Nephron (organoid): ENCODE results near the gene VGLL3.

Experiments used
- H3K27ac Mint-ChIP-seq, 3 experiments: 2 replicates each; pipeline ENCODE4 v1.8.0; 2020; ENCODE audit warnings: mixed read lengths in 3 of 3, mild to moderate bottlenecking in 2 of 3, moderate library complexity in 1 of 3
- H3K27me3 Mint-ChIP-seq: 2 replicates; pipeline ENCODE4 v1.8.0; 2021; ENCODE audit warnings: low read depth, mild to moderate bottlenecking, moderate library complexity, mixed read lengths
- H3K36me3 Mint-ChIP-seq: 2 replicates; pipeline ENCODE4 v1.8.0; 2020; ENCODE audit warnings: low read depth, mixed read lengths
- H3K4me1 Mint-ChIP-seq: 2 replicates; pipeline ENCODE4 v1.8.0; 2020; ENCODE audit warnings: mixed read lengths
- H3K4me3 Mint-ChIP-seq, 3 experiments: 2 replicates each; pipeline ENCODE4 v1.8.0; 2020; ENCODE audit warnings: mild to moderate bottlenecking in 3 of 3, mixed read lengths in 3 of 3, moderate library complexity in 2 of 3
- H3K9me3 Mint-ChIP-seq: 2 replicates; pipeline ENCODE4 v1.8.0; 2020; ENCODE audit warnings: mixed read lengths
- TF ChIP-seq, protein P1 (sequence below), 3 experiments: fragments of 200-600 bp; sonication (generic); IDR thresholded peaks; one replicate each; pipeline ENCODE4 v1.5.0; 2021; ENCODE audit warnings: antibody characterized with exemption in 3 of 3; ENCODE audit not compliant: unreplicated experiment in 3 of 3

Gene VGLL3

DNA sequence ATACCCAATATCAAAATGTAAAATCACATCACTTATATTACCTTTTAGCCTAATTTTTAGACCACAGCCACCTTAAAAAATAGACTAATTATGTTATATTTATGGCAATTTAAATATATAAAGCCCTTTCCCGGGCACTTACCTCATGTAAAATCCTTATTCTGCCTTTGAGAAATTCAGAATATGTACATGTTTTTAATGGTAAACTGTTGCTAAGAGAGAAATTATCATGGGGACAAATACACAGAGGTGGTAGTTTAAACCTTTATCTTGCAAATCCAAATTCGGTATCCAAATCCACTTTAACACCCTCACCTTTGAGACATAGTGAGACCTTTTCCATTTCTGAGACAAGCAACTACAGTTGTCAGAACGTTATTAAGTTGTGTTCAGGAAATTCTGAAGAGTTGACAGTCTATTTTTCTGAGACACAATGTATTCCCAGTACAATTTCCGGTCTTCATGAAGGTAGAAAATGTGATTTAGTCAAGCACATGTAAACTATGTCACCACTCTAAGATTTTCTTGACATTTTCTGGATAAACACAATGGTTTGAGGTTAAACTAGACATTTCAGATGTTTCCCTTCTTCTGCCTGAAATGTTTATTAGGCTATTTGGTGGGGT, 10.6 kb upstream of the VGLL3 start:
- H3K27me3 Mint-ChIP-seq: no peaks in the 10 kb centered on the region
- no peak overlapping the region for H3K4me3 Mint-ChIP-seq
- TF ChIP-seq, protein P1, sequence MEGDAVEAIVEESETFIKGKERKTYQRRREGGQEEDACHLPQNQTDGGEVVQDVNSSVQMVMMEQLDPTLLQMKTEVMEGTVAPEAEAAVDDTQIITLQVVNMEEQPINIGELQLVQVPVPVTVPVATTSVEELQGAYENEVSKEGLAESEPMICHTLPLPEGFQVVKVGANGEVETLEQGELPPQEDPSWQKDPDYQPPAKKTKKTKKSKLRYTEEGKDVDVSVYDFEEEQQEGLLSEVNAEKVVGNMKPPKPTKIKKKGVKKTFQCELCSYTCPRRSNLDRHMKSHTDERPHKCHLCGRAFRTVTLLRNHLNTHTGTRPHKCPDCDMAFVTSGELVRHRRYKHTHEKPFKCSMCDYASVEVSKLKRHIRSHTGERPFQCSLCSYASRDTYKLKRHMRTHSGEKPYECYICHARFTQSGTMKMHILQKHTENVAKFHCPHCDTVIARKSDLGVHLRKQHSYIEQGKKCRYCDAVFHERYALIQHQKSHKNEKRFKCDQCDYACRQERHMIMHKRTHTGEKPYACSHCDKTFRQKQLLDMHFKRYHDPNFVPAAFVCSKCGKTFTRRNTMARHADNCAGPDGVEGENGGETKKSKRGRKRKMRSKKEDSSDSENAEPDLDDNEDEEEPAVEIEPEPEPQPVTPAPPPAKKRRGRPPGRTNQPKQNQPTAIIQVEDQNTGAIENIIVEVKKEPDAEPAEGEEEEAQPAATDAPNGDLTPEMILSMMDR (IDR thresholded peaks at IDR 0.05; ENCODE audit: unreplicated experiment in 3 of 3): no peak
- H3K27ac Mint-ChIP-seq: no peak overlapping the region
- H3K4me1 Mint-ChIP-seq: no peaks in the 10 kb centered on the region
- no peaks in the 10 kb centered on the region for H3K36me3 Mint-ChIP-seq
- no peaks in the 10 kb centered on the region for H3K9me3 Mint-ChIP-seq

DNA sequence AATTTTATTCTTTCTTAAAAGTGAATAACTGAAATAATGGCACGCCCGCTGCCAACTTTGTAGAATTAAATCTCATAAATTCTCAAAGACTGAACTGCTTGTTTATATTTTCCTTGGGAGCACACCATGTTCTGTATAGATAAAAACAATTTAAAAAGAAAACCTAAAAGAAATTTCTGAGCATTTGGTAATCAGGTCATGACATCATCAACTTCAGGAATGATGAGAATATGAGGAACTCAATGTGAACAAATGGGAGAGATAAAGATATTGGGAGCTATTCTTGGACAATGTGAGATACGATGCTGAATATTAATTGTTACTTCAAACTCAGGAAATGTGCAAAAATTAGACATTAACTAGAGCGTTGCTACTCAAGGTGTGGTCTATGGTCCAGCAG, 10.0 kb upstream of the VGLL3 start:
- Mint-ChIP-seq H3K27ac (no peak overlapping the region), H3K27me3 (no peaks in the 10 kb centered on the region), H3K9me3 (no peaks in the 10 kb centered on the region), H3K4me1 (no peaks in the 10 kb centered on the region), H3K36me3 (no peaks in the 10 kb centered on the region), H3K4me3 (no peak overlapping the region)
- TF ChIP-seq, protein P1 (IDR thresholded peaks at IDR 0.05; ENCODE audit: unreplicated experiment in 3 of 3): no peak

DNA sequence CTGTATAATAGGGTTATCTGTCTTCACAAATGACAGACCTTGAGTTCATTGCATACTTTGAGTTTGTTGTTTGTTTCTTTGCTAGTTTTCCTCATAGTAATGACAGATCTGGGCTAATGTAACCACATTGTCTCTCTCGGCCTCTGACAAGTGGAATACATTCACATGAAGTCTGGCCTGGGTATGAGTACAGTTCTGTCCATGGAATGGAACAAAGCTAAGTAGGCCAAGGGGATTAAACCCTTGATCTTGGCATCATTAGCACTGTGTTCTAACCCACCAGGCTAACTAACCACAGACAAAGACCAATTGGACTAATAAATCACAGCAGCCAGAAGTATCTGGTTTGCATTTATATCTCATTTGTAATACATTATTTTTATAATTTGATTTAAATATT, 7.6 kb upstream of the VGLL3 start:
- no peak overlapping the region for H3K27ac Mint-ChIP-seq
- H3K9me3 Mint-ChIP-seq: no peaks in the 10 kb centered on the region
- H3K27me3 Mint-ChIP-seq: peaks cover 6% of the 10 kb centered on the region
- no peaks in the 10 kb centered on the region for H3K4me1 Mint-ChIP-seq
- TF ChIP-seq, protein P1 (IDR thresholded peaks at IDR 0.05; ENCODE audit: unreplicated experiment in 3 of 3): no peak
- no peaks in the 10 kb centered on the region for H3K36me3 Mint-ChIP-seq
- H3K4me3 Mint-ChIP-seq: no peak overlapping the region

DNA sequence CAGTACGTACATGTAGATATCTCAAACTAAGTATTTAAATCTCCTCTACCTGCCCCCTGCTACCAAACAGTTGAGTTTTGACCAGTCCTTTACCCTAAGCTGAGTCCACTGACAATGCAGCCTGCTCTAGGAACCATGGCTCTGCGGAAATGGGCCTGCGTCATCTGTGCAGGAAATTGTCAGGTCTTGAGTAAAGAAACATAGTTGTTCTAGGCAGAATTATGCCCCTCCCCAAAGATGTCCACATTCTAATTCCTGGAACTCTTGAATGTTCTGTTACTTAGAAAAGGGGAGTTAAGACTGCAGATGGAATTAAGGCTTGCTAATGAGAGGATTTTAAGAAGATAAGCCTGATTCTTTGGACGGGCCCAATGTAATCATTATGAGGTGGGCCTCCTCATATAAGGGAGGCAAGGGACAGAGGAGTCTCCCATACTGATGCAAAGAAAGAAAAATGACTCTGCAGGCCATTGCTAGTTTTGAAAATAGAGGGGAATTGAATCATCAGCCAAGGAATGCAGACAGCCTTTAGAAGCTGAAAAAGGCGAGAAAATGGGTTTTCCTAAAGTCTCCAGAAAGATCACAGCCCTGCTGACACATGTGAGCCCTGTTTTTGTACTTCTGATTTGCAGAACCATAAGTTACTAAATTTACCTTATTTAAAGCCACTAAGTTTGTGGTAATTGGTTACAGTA, 5.5 kb upstream of the VGLL3 start:
- Mint-ChIP-seq H3K4me1 (peaks cover 1% of the 10 kb centered on the region), H3K27ac (no peak overlapping the region)
- TF ChIP-seq, protein P1 (IDR thresholded peaks at IDR 0.05; ENCODE audit: unreplicated experiment in 3 of 3): no peak

DNA sequence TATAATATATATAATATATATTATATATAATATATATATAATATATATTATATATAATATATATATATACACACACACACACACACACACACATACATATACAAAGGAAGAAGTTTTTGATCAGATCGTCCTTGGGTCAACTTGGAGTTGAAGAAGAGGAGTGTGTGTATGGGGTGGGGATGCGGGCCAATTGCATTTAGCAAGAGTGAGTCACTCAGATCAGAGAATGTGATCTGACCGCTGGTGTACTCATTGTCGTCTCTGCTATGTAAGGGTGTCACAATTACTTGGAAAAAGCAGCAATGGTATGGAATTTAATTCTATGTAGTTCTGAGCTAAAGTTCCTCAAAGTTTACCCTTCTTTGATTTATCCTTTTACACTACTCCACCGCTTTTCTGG, 4.6 kb upstream of the VGLL3 start:
- H3K36me3 Mint-ChIP-seq: no peaks in the 10 kb centered on the region
- H3K9me3 Mint-ChIP-seq: no peaks in the 10 kb centered on the region
- TF ChIP-seq, protein P1 (IDR thresholded peaks at IDR 0.05; ENCODE audit: unreplicated experiment in 3 of 3): no peak
- no peak overlapping the region for H3K27ac Mint-ChIP-seq
- no peak overlapping the region for H3K4me3 Mint-ChIP-seq
- peaks cover 10% of the 10 kb centered on the region for H3K27me3 Mint-ChIP-seq
- peaks cover 5% of the 10 kb centered on the region for H3K4me1 Mint-ChIP-seq

More for the DNA sequence above, 5.5 kb upstream of the VGLL3 start:
- H3K4me3 Mint-ChIP-seq: no peak overlapping the region
- no peaks in the 10 kb centered on the region for H3K9me3 Mint-ChIP-seq
- H3K36me3 Mint-ChIP-seq: no peaks in the 10 kb centered on the region
- peaks cover 10% of the 10 kb centered on the region for H3K27me3 Mint-ChIP-seq

DNA sequence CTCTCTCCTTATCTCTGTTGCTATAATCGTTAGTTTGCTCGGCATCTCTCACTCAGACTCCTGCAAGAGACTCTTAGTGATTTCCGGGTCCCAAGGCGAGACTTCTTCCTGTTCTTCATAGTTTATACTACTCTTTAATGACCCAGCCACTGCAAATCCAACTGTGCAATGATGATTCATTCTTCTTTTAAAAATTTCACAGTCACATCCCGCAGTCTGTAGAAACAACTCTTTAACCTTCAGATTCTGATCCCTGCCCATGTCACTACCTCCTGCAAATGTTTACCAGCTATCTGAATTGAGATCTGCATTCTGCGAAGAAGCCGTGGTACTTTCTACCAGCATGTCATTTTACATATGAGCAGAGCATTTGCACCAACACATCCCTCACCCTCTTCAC, 2.8 kb upstream of the VGLL3 start:
- H3K27me3 Mint-ChIP-seq: peaks cover 23% of the 10 kb centered on the region
- peak overlapping the region; percentile 48 to 67 (median 53) for H3K4me3 Mint-ChIP-seq
- peaks cover 12% of the 10 kb centered on the region for H3K4me1 Mint-ChIP-seq
- TF ChIP-seq, protein P1 (IDR thresholded peaks at IDR 0.05; ENCODE audit: unreplicated experiment in 3 of 3): no peak
- H3K27ac Mint-ChIP-seq: no peak overlapping the region
- no peaks in the 10 kb centered on the region for H3K9me3 Mint-ChIP-seq
- H3K36me3 Mint-ChIP-seq: no peaks in the 10 kb centered on the region
